Occipital lobe (tissue), 2 donors: ENCODE data around the gene GORASP2. TPM values are rescaled to one million over a fixed set of nuclear protein-coding genes. Genes with fewer than 3 reads are reported as not detected.

Source experiments
- DNase-seq: peaks from one replicate; lab custom pipeline; 2025; lab: John Stamatoyannopoulos, UW
- total RNA-seq: library from RNA; depleted of rRNA; stranded (reverse); fragments of >200 nt; gene quantifications from one replicate; pipeline ENCODE4 v1.2.3, GENCODE V29; 2014

The GORASP2 gene
- total RNA-seq, 1 donor from 2014 or later = 21.5 TPM

DNA sequence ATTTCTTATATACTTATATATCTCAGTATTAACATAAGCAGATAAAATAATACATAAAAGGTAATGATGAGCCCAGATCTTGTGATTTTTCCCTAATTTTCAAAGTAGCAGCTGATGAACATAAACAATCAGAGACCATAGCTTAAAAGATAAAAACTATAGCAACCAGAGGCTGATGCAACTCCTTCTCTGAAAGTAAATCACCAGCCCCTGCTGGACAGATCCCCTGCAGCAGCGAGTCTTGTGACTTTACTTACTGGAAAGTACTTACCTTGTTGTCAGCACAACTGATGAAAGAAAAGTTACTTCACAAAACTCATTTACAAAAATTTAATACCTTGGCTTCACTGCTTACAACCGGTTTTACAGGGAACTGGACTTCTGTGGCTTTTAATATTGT lies 67.3 kb downstream of the GORASP2 start:
- no peak for DNase-seq

DNA sequence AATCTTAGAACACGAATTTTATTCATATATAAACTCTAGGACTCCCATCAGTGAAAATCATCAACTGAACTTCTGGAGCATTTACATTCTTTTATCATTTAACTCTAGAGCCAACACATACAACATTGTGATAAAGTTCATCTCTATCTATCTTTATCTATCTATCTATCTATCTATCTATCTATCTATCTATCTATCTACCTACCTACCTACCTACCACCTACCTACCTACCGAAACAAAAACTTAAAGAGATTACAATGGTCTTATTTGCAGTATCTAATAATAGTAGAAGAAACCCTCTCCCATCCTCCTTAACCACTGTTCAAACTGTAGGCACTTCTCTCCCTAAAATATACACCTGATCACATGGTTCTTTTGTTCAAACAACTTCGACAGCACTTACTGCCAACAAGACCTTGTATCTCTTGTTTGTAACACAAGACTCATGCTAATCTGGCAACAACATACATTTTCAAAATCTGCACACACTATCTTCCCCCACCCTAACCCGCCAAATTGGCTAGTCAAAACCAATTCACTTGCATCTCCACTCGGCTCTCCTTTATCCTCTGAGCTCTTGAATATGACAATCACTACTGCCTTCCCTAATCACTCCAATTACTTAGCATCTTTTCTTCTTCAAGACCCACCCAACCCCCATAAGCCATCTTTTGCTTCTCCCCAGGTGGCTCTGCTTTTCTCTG lies 69.0 kb downstream of the GORASP2 start:
- DNase-seq = no peak

DNA sequence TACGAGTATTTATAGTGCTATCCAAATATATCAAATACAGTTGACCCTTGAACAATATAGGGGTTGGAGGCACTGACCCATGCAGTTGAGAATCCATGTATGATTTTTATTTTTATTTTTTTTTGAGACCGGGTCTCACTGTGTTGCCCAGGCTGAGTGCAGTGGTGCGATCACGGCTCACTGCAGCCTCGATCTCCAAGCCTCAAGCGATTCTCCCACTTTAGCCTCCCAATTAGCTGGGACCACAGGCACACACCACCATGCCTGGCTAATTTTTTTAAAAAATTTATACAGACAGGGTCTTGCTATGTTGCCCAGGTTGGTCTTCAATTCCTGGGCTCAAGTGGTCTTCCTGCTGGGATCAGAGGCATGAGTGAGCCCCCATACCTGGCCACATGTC lies 70.6 kb downstream of the GORASP2 start:
- DNase-seq = no peak

DNA sequence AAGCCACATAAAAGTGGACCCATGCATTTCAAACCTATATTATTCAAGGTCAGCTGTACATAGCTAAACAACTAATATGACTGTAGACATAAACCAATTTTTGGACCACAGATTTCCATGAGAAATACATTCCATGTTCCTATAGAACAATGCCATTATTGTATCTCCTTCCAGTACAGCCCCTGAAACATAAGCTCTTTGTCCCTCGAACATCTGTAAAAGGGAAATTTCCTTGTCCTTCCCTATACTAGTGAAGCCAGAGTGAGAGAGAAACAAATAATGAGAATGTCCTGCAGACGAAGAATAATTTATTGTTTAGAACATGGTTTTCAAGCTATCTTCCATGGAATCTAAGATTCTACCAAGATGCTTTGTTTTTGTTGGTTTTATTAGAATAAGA lies 75.3 kb downstream of the GORASP2 start:
- DNase-seq = no peak

DNA sequence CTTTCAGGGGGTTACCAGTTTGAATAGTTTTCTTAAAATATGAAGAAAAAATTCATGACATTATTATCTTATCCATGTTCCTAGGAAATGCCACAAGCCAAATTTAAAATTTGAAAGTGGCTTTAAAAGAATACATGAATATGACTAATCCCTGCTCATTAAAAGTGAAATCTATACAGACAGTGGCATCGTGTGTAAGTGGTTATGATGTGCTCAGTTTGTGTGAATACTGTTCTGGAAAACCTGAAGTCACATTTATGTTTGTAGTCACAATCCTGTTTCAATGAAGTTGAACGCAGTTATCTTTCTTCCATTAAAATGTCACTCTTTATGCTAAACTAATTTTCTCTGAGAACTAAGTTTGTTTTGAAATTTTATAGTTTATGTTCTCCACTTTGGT lies 75.8 kb downstream of the GORASP2 start:
- DNase-seq = no peak

- no peak for DNase-seq
These were observed 79.6 kb downstream of the GORASP2 start for GRCh38 chr2:171008550-171009205.

GRCh38 chr2:171009386-171009785 lies 80.3 kb downstream of the GORASP2 start:
- DNase-seq = no peak

GRCh38 chr2:171013851-171014250 lies 84.8 kb downstream of the GORASP2 start:
- DNase-seq = no peak

- no peak for DNase-seq
These were observed 87.1 kb downstream of the GORASP2 start for GRCh38 chr2:171016125-171016524.

Other genes with a start within 250 kb of the GORASP2 start
- 0.78 TPM for gene SP5, start 213.9 kb upstream of the GORASP2 start, total RNA-seq
- gene ERICH2, start 158.9 kb upstream of the GORASP2 start, total RNA-seq = not detected
- gene GAD1, start 112.4 kb upstream of the GORASP2 start, total RNA-seq = 58.2 TPM
- 30.1 TPM for gene TLK1, start 231.6 kb downstream of the GORASP2 start, total RNA-seq